ENCODE results near the gene TADA1. TPM values are rescaled to one million over a fixed set of nuclear protein-coding genes. Genes with fewer than 3 reads are reported as not detected.

TADA1 gene
- total and polyA plus RNA-seq, 2 experiments from 2014 or later: 21.8 to 22.0 TPM

DNA sequence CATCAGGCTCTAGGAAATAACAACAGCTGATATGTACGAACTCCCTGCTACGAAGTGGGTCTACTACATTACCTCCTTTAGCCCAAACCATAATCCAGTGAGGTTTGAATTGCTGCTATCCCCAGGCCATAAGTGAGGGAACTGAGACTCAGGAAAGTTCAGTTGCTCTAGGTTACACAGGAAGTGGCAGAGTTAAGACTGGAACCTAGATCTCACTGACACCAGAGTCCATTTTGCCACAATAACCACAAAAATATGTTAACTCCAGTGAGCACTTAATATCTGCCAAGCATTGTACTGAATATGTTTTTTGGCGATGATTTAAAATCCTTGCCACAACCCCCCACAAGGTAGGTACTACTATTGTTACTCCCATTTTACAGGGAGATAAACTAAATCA is 8.9 kb upstream of the TADA1 start:
- Histone ChIP-seq H3F3A (replicated peaks; ENCODE audit: low read depth) (no peaks in the 10 kb centered on the region; the same call in 1 of the 2 replicates), H3K27me3 (ENCODE audit: insufficient read depth) (peaks cover 28% of the 10 kb centered on the region), H3K4me2 (peak overlapping the region; percentile 84; the same call in 1 of the 2 replicates), H3K27ac (ENCODE audit: low read depth) (no peak overlapping the region), H3K36me3 (ENCODE audit: insufficient read depth) (no peaks in the 10 kb centered on the region), H3K9me2 (ENCODE audit: insufficient read depth) (no peaks in the 10 kb centered on the region), H3K79me2 (replicated peaks; ENCODE audit: insufficient read depth) (no peaks in the 10 kb centered on the region), H3K4me3 (no peak overlapping the region), H3K4me1 (ENCODE audit: insufficient read depth) (peaks cover 5% of the 10 kb centered on the region; the same call in 1 of the 2 replicates), H2AFZ (peak overlapping the region; percentile 90), H4K20me1 (replicated peaks; ENCODE audit: insufficient read depth) (no peaks in the 10 kb centered on the region)
- ATAC-seq: no peak
- Mint-ChIP-seq H3K4me1 (peaks cover 3% of the 10 kb centered on the region; the same call in 1 of the 3 replicates), H3K27me3 (ENCODE audit: insufficient read depth, low read depth, poor library complexity) (peaks cover 17% of the 10 kb centered on the region), H3K27ac (no peak overlapping the region), H3K36me3 (ENCODE audit: low read depth) (no peaks in the 10 kb centered on the region), H3K9me3 (no peaks in the 10 kb centered on the region), H3K4me3 (no peak overlapping the region)
- no peak for DNase-seq (ENCODE audit: low spot score)
- TF ChIP-seq POLR2AphosphoS5 (IDR thresholded peaks at IDR 0.05; ENCODE audit: low read depth) (no peak), STAT1 (IDR thresholded peaks at IDR 0.05; ENCODE audit: unreplicated experiment) (no peak), JUNB (IDR thresholded peaks at IDR 0.05; ENCODE audit: unreplicated experiment) (no peak), CREB1 (CRISPR knock-in tag; IDR thresholded peaks at IDR 0.05; ENCODE audit: low read depth) (no peak), NANOG (IDR thresholded peaks at IDR 0.05; ENCODE audit: borderline replicate concordance) (no peak), EZH2phosphoT487 (IDR thresholded peaks at IDR 0.05; ENCODE audit: unreplicated experiment) (no peak), ZNF331 (CRISPR knock-in tag; IDR thresholded peaks at IDR 0.05; ENCODE audit: low read depth) (no peak), EZH2 (IDR thresholded peaks at IDR 0.05; ENCODE audit: low read depth, unreplicated experiment) (no peak), ETS1 (IDR thresholded peaks at IDR 0.05) (no peak), ZNF114 (CRISPR knock-in tag; IDR thresholded peaks at IDR 0.05) (no peak)
- TF ChIP-seq, protein P1, sequence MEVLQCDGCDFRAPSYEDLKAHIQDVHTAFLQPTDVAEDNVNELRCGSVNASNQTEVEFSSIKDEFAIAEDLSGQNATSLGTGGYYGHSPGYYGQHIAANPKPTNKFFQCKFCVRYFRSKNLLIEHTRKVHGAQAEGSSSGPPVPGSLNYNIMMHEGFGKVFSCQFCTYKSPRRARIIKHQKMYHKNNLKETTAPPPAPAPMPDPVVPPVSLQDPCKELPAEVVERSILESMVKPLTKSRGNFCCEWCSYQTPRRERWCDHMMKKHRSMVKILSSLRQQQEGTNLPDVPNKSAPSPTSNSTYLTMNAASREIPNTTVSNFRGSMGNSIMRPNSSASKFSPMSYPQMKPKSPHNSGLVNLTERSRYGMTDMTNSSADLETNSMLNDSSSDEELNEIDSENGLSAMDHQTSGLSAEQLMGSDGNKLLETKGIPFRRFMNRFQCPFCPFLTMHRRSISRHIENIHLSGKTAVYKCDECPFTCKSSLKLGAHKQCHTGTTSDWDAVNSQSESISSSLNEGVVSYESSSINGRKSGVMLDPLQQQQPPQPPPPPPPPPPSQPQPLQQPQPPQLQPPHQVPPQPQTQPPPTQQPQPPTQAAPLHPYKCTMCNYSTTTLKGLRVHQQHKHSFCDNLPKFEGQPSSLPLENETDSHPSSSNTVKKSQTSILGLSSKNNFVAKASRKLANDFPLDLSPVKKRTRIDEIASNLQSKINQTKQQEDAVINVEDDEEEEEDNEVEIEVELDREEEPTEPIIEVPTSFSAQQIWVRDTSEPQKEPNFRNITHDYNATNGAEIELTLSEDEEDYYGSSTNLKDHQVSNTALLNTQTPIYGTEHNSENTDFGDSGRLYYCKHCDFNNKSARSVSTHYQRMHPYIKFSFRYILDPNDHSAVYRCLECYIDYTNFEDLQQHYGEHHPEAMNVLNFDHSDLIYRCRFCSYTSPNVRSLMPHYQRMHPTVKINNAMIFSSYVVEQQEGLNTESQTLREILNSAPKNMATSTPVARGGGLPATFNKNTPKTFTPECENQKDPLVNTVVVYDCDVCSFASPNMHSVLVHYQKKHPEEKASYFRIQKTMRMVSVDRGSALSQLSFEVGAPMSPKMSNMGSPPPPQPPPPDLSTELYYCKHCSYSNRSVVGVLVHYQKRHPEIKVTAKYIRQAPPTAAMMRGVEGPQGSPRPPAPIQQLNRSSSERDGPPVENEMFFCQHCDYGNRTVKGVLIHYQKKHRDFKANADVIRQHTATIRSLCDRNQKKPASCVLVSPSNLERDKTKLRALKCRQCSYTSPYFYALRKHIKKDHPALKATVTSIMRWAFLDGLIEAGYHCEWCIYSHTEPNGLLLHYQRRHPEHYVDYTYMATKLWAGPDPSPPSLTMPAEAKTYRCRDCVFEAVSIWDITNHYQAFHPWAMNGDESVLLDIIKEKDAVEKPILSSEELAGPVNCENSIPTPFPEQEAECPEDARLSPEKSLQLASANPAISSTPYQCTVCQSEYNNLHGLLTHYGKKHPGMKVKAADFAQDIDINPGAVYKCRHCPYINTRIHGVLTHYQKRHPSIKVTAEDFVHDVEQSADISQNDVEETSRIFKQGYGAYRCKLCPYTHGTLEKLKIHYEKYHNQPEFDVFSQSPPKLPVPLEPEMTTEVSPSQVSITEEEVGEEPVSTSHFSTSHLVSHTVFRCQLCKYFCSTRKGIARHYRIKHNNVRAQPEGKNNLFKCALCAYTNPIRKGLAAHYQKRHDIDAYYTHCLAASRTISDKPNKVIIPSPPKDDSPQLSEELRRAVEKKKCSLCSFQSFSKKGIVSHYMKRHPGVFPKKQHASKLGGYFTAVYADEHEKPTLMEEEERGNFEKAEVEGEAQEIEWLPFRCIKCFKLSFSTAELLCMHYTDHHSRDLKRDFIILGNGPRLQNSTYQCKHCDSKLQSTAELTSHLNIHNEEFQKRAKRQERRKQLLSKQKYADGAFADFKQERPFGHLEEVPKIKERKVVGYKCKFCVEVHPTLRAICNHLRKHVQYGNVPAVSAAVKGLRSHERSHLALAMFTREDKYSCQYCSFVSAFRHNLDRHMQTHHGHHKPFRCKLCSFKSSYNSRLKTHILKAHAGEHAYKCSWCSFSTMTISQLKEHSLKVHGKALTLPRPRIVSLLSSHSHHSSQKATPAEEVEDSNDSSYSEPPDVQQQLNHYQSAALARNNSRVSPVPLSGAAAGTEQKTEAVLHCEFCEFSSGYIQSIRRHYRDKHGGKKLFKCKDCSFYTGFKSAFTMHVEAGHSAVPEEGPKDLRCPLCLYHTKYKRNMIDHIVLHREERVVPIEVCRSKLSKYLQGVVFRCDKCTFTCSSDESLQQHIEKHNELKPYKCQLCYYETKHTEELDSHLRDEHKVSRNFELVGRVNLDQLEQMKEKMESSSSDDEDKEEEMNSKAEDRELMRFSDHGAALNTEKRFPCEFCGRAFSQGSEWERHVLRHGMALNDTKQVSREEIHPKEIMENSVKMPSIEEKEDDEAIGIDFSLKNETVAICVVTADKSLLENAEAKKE (CRISPR knock-in tag; IDR thresholded peaks at IDR 0.05): no peak
- TF ChIP-seq, protein P2, sequence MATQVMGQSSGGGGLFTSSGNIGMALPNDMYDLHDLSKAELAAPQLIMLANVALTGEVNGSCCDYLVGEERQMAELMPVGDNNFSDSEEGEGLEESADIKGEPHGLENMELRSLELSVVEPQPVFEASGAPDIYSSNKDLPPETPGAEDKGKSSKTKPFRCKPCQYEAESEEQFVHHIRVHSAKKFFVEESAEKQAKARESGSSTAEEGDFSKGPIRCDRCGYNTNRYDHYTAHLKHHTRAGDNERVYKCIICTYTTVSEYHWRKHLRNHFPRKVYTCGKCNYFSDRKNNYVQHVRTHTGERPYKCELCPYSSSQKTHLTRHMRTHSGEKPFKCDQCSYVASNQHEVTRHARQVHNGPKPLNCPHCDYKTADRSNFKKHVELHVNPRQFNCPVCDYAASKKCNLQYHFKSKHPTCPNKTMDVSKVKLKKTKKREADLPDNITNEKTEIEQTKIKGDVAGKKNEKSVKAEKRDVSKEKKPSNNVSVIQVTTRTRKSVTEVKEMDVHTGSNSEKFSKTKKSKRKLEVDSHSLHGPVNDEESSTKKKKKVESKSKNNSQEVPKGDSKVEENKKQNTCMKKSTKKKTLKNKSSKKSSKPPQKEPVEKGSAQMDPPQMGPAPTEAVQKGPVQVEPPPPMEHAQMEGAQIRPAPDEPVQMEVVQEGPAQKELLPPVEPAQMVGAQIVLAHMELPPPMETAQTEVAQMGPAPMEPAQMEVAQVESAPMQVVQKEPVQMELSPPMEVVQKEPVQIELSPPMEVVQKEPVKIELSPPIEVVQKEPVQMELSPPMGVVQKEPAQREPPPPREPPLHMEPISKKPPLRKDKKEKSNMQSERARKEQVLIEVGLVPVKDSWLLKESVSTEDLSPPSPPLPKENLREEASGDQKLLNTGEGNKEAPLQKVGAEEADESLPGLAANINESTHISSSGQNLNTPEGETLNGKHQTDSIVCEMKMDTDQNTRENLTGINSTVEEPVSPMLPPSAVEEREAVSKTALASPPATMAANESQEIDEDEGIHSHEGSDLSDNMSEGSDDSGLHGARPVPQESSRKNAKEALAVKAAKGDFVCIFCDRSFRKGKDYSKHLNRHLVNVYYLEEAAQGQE (IDR thresholded peaks at IDR 0.05; ENCODE audit: unreplicated experiment): no peak
- TF ChIP-seq, protein P3, sequence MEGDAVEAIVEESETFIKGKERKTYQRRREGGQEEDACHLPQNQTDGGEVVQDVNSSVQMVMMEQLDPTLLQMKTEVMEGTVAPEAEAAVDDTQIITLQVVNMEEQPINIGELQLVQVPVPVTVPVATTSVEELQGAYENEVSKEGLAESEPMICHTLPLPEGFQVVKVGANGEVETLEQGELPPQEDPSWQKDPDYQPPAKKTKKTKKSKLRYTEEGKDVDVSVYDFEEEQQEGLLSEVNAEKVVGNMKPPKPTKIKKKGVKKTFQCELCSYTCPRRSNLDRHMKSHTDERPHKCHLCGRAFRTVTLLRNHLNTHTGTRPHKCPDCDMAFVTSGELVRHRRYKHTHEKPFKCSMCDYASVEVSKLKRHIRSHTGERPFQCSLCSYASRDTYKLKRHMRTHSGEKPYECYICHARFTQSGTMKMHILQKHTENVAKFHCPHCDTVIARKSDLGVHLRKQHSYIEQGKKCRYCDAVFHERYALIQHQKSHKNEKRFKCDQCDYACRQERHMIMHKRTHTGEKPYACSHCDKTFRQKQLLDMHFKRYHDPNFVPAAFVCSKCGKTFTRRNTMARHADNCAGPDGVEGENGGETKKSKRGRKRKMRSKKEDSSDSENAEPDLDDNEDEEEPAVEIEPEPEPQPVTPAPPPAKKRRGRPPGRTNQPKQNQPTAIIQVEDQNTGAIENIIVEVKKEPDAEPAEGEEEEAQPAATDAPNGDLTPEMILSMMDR (conservative IDR thresholded peaks at IDR 0.05; ENCODE audit: low read depth in 2 of 2): no peak
